ENCODE measurements around the gene SIRPA. TPM values are rescaled to one million over a fixed set of nuclear protein-coding genes. Genes with fewer than 3 reads are reported as not detected.
"Not testable (repeated sequence)": the region's sequence is repeated elsewhere in the genome, so short reads cannot be mapped to it uniquely, and the experiment has no call there.

Gene SIRPA
- total and polyA plus RNA-seq, 10 of the 15 experiments (the other 5 are each of a cell fraction or from before 2014, with no cell fraction given) = 1.7 to 13.2 (median 5.0) TPM

GRCh38 chr20:1912053-1912452 is 16.8 kb downstream of the SIRPA start (continued):
- TF ChIP-seq, protein P1, sequence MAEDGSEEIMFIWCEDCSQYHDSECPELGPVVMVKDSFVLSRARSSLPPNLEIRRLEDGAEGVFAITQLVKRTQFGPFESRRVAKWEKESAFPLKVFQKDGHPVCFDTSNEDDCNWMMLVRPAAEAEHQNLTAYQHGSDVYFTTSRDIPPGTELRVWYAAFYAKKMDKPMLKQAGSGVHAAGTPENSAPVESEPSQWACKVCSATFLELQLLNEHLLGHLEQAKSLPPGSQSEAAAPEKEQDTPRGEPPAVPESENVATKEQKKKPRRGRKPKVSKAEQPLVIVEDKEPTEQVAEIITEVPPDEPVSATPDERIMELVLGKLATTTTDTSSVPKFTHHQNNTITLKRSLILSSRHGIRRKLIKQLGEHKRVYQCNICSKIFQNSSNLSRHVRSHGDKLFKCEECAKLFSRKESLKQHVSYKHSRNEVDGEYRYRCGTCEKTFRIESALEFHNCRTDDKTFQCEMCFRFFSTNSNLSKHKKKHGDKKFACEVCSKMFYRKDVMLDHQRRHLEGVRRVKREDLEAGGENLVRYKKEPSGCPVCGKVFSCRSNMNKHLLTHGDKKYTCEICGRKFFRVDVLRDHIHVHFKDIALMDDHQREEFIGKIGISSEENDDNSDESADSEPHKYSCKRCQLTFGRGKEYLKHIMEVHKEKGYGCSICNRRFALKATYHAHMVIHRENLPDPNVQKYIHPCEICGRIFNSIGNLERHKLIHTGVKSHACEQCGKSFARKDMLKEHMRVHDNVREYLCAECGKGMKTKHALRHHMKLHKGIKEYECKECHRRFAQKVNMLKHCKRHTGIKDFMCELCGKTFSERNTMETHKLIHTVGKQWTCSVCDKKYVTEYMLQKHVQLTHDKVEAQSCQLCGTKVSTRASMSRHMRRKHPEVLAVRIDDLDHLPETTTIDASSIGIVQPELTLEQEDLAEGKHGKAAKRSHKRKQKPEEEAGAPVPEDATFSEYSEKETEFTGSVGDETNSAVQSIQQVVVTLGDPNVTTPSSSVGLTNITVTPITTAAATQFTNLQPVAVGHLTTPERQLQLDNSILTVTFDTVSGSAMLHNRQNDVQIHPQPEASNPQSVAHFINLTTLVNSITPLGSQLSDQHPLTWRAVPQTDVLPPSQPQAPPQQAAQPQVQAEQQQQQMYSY (CRISPR knock-in tag; IDR thresholded peaks at IDR 0.05) = no peak

- BruUV-seq (replicated peaks) = no TSS peak
- 45% methylated on average over 8 of the region's 8 CpGs for WGBS (ENCODE audit: insufficient coverage, insufficient replicate concordance, low lambda C conversion rate, missing lambda C conversion rate)
- intact Hi-C loops (cut with micrococcal nuclease; ENCODE audit: unreplicated experiment) (no loop called here), in situ Hi-C loops (cut with MboI) (no loop called here)
- no peaks in the 10 kb centered on the region for H3K9me3 ChIP-seq (replicated peaks; ENCODE audit: control insufficient read depth, insufficient read depth, low read length)
- H3K79me2 ChIP-seq (ENCODE audit: control insufficient read depth, insufficient read depth, low read length) = no peaks in the 10 kb centered on the region
- H3K4me1 ChIP-seq (ENCODE audit: control insufficient read depth, insufficient read depth, low read length) = no peaks in the 10 kb centered on the region; the same call in 1 of the 2 replicates
- RAD21 ChIA-PET (ENCODE audit: unreplicated experiment) = no interaction called here
- DNase-seq (ENCODE audit: low read depth, low spot score) = no peak
- FAIRE-seq = no peak
- H3K4me3 ChIP-seq = no peak overlapping the region
- no peak overlapping the region for H3K9ac ChIP-seq (ENCODE audit: control insufficient read depth, insufficient read depth, low read length)
- H3K36me3 ChIP-seq (ENCODE audit: control insufficient read depth in 2 of 2, insufficient read depth in 2 of 2, low read length in 1 of 2) = no peaks in the 10 kb centered on the region; a peak in 1 of 4 replicates
- no peak for ATAC-seq
- H4K20me1 ChIP-seq (ENCODE audit: control insufficient read depth, insufficient read depth) = no peaks in the 10 kb centered on the region
- no peaks in the 10 kb centered on the region for H3K27me3 ChIP-seq (replicated peaks in 1 of 2; ENCODE audit: control insufficient read depth in 2 of 2, insufficient read depth in 2 of 2, low read length in 1 of 2)
- TF ChIP-seq TBL1XR1 (IDR thresholded peaks at IDR 0.05; ENCODE audit: low read depth, low read length) (no peak), HDGF (IDR thresholded peaks at IDR 0.05) (no peak), HDAC6 (IDR thresholded peaks at IDR 0.05; ENCODE audit: unreplicated experiment) (no peak), MYC (IDR thresholded peaks at IDR 0.05; ENCODE audit: insufficient read depth, insufficient read length, insufficient replicate concordance, low read length, severe bottlenecking) (no peak), HCFC1 (IDR thresholded peaks at IDR 0.05; ENCODE audit: low read length) (no peak), RBBP5 (conservative IDR thresholded peaks at IDR 0.05) (no peak), POLR2A (IDR thresholded peaks at IDR 0.05; ENCODE audit: low read depth, low read length) (no peak), RB1 (IDR thresholded peaks at IDR 0.05; ENCODE audit: borderline replicate concordance) (no peak), HDAC2 (IDR thresholded peaks at IDR 0.05) (no peak)
- TF ChIP-seq, protein P2, sequence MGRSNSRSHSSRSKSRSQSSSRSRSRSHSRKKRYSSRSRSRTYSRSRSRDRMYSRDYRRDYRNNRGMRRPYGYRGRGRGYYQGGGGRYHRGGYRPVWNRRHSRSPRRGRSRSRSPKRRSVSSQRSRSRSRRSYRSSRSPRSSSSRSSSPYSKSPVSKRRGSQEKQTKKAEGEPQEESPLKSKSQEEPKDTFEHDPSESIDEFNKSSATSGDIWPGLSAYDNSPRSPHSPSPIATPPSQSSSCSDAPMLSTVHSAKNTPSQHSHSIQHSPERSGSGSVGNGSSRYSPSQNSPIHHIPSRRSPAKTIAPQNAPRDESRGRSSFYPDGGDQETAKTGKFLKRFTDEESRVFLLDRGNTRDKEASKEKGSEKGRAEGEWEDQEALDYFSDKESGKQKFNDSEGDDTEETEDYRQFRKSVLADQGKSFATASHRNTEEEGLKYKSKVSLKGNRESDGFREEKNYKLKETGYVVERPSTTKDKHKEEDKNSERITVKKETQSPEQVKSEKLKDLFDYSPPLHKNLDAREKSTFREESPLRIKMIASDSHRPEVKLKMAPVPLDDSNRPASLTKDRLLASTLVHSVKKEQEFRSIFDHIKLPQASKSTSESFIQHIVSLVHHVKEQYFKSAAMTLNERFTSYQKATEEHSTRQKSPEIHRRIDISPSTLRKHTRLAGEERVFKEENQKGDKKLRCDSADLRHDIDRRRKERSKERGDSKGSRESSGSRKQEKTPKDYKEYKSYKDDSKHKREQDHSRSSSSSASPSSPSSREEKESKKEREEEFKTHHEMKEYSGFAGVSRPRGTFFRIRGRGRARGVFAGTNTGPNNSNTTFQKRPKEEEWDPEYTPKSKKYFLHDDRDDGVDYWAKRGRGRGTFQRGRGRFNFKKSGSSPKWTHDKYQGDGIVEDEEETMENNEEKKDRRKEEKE (IDR thresholded peaks at IDR 0.05) = no peak
- SMC1A ChIA-PET (ENCODE audit: uncharacterized antibody, unreplicated experiment) = no interaction called here
- CTCF ChIA-PET = interaction anchor here (1.2 kb wide), 1 partner anchor 13 kb away, joined by 4 read pairs; no protein-coding TSS in a partner anchor
- no peak overlapping the region for H2AFZ ChIP-seq (ENCODE audit: control insufficient read depth, low read depth, low read length)
- POLR2A ChIA-PET = no interaction called here
- no peak overlapping the region for H3K27ac ChIP-seq (ENCODE audit: control insufficient read depth, insufficient read depth)
- H3K4me2 ChIP-seq (ENCODE audit: control insufficient read depth, insufficient read depth) = no peak overlapping the region
Measured at GRCh38 chr20:1912646-1913045, 17.4 kb downstream of the SIRPA start.

- in situ Hi-C loops (cut with MboI); FAIRE-seq; H3K4me1 ChIP-seq (ENCODE audit: control insufficient read depth, insufficient read depth, low read length); POLR2A ChIA-PET; H3K27ac ChIP-seq (ENCODE audit: control insufficient read depth, insufficient read depth); H3K79me2 ChIP-seq (ENCODE audit: control insufficient read depth, insufficient read depth, low read length); H3K36me3 ChIP-seq (ENCODE audit: control insufficient read depth in 2 of 2, insufficient read depth in 2 of 2, low read length in 1 of 2); intact Hi-C loops (cut with micrococcal nuclease; ENCODE audit: unreplicated experiment); H3K27me3 ChIP-seq (replicated peaks in 1 of 2; ENCODE audit: control insufficient read depth in 2 of 2, insufficient read depth in 2 of 2, low read length in 1 of 2); H4K20me1 ChIP-seq (ENCODE audit: control insufficient read depth, insufficient read depth); H3K9me3 ChIP-seq (replicated peaks; ENCODE audit: control insufficient read depth, insufficient read depth, low read length); H3K4me2 ChIP-seq (ENCODE audit: control insufficient read depth, insufficient read depth); H2AFZ ChIP-seq (ENCODE audit: control insufficient read depth, low read depth, low read length); H3K9ac ChIP-seq (ENCODE audit: control insufficient read depth, insufficient read depth, low read length); SMC1A ChIA-PET (ENCODE audit: uncharacterized antibody, unreplicated experiment); ATAC-seq; RAD21 ChIA-PET (ENCODE audit: unreplicated experiment); BruUV-seq (replicated peaks); DNase-seq (ENCODE audit: low read depth, low spot score); H3K4me3 ChIP-seq: not testable (repeated sequence)
- CTCF ChIA-PET = interaction anchor here (0.6 kb wide), 1 partner anchor 25 kb away, joined by 3 read pairs; no protein-coding TSS in a partner anchor
- WGBS (ENCODE audit: insufficient coverage, insufficient replicate concordance, low lambda C conversion rate, missing lambda C conversion rate) = 27% methylated on average over 5 of the region's 12 CpGs
Measured at GRCh38 chr20:1915233-1915632, 20.0 kb downstream of the SIRPA start.

All from GM12878 (cell line).